A549 (cell line): ENCODE results near the gene ITGA11. TPM values are rescaled to one million over a fixed set of nuclear protein-coding genes. Genes with fewer than 3 reads are reported as not detected.

Source experiments
- BHLHE40 ChIP-seq: IDR thresholded peaks from 2 replicates; pipeline ENCODE4 v1.6.1; 2012; ENCODE audit warnings: low read depth, low read length, inconsistent platforms
- CBX2 ChIP-seq: fragments of 200-600 bp; sonication (generic); IDR thresholded peaks from 2 replicates; pipeline ENCODE4 v1.6.1; 2016; ENCODE audit warnings: low read depth, mild to moderate bottlenecking, borderline replicate concordance
- CHD2 ChIP-seq: fragments of 150-350 bp; IDR thresholded peaks from 2 replicates; pipeline ENCODE4 v1.6.1; 2014; ENCODE audit warnings: low read length; ENCODE audit not compliant: partially characterized antibody
- HEYL ChIP-seq: fragments of 250-450 bp; sonication (Bioruptor Pico); IDR thresholded peaks from 2 replicates; pipeline ENCODE4 v1.8.0; 2021; ENCODE audit warnings: mild to moderate bottlenecking, moderate library complexity
- HOXA7 ChIP-seq: fragments of 250-450 bp; sonication (Bioruptor Pico); IDR thresholded peaks from 2 replicates; pipeline ENCODE4 v1.5.0; 2020; ENCODE audit warnings: mild to moderate bottlenecking, moderate library complexity
- JUN ChIP-seq, 2 experiments: fragments of >200 bp; sonication (Bioruptor Twin); formaldehyde crosslinking; IDR thresholded peaks; 2 replicates in 1 of 2; 3 replicates in 1 of 2; pipeline ENCODE4 v1.6.1; 2016 to 2017
- MAFK ChIP-seq: fragments of 450-650 bp; IDR thresholded peaks from 2 replicates; pipeline ENCODE4 v1.6.1; 2014; ENCODE audit not compliant: partially characterized antibody
- MAZ ChIP-seq: fragments of 150-350 bp; IDR thresholded peaks from 2 replicates; pipeline ENCODE4 v1.6.1; 2014; ENCODE audit warnings: antibody characterized with exemption, low read depth, low read length, borderline replicate concordance
- NFE2L2 ChIP-seq: fragments of 150-350 bp; conservative IDR thresholded peaks from 2 replicates; pipeline ENCODE4 v1.6.1; 2014; ENCODE audit warnings: low read length
- NPAS2 ChIP-seq: fragments of 250-450 bp; sonication (Bioruptor Pico); IDR thresholded peaks from 2 replicates; pipeline ENCODE4 v1.8.0; 2022; ENCODE audit warnings: mild to moderate bottlenecking, moderate library complexity, borderline replicate concordance
- NR3C1 ChIP-seq: fragments of >200 bp; sonication (Bioruptor Twin); formaldehyde crosslinking; IDR thresholded peaks from 3 replicates; pipeline ENCODE4 v1.6.1; 2017
- PHF8 ChIP-seq: fragments of 200-600 bp; sonication (generic); IDR thresholded peaks from 2 replicates; pipeline ENCODE4 v1.6.1; 2016; ENCODE audit warnings: low read depth, mild to moderate bottlenecking, antibody characterized with exemption, moderate library complexity, borderline replicate concordance
- POLR2A ChIP-seq: IDR thresholded peaks from 2 replicates; pipeline ENCODE4 v1.6.1; 2012; ENCODE audit warnings: mild to moderate bottlenecking, low read length
- RAD21 ChIP-seq, 2 experiments: fragments of >200 bp in 1 of 2; sonication (Bioruptor Twin) in 1 of 2; formaldehyde crosslinking in 1 of 2; IDR thresholded peaks in 1 of 2; conservative IDR thresholded peaks in 1 of 2; 2 replicates in 1 of 2; 3 replicates in 1 of 2; pipeline ENCODE4 v1.6.1; 2012 to 2018; ENCODE audit warnings: inconsistent platforms in 1 of 2
- RFX5 ChIP-seq: fragments of 450-650 bp; IDR thresholded peaks from 2 replicates; pipeline ENCODE4 v1.7.1; 2014; ENCODE audit warnings: antibody characterized with exemption, mild to moderate bottlenecking, moderate library complexity
- SREBF2 ChIP-seq: fragments of 450-650 bp; IDR thresholded peaks from 2 replicates; pipeline ENCODE4 v1.6.1; 2014; ENCODE audit warnings: mild to moderate bottlenecking, moderate library complexity
- TP53 ChIP-seq: fragments of 250-450 bp; sonication (Bioruptor Pico); IDR thresholded peaks from 2 replicates; pipeline ENCODE4 v1.5.0; 2021; ENCODE audit warnings: mild to moderate bottlenecking, moderate library complexity
- ZC3H11A ChIP-seq: fragments of 450-650 bp; IDR thresholded peaks from 2 replicates; pipeline ENCODE4 v1.6.1; 2014; ENCODE audit warnings: antibody characterized with exemption, mild to moderate bottlenecking
- ZNF302 ChIP-seq: fragments of 250-450 bp; sonication (Bioruptor Pico); IDR thresholded peaks from 2 replicates; pipeline ENCODE4 v1.9.0; 2021; ENCODE audit warnings: inconsistent platforms, mild to moderate bottlenecking, moderate library complexity
- ZSCAN20 ChIP-seq: fragments of 250-450 bp; sonication (Bioruptor Pico); IDR thresholded peaks from 2 replicates; pipeline ENCODE4 v1.8.0; 2022; ENCODE audit warnings: mild to moderate bottlenecking, moderate library complexity
- polyA plus RNA-seq, 4 experiments: library from polyadenylated mRNA; depleted of rRNA in 3 of 4; stranded (reverse); fragments of >200 nt; fragmentation: RNase III in 1 of 4; extraction: RNeasy Plus Mini Kit Qiagen cat#74134 plus additional on column Dnase treatment in 1 of 4; gene quantifications; 2 replicates in 3 of 4; 3 replicates in 1 of 4; pipeline ENCODE4 v1.2.3, GENCODE V29; 2011 to 2017
- TF ChIP-seq, protein P1 (sequence below): fragments of 250-450 bp; sonication (Bioruptor Pico); IDR thresholded peaks from 2 replicates; pipeline ENCODE4 v1.5.0; 2021; ENCODE audit warnings: mild to moderate bottlenecking, moderate library complexity, borderline replicate concordance
- TF ChIP-seq, protein P2 (sequence below): IDR thresholded peaks from 2 replicates; pipeline ENCODE4 v1.6.1; 2012; ENCODE audit warnings: low read depth, borderline replicate concordance
- TF ChIP-seq, protein P3 (sequence below): fragments of 150-350 bp; IDR thresholded peaks from 2 replicates; pipeline ENCODE4 v1.6.1; 2014; ENCODE audit warnings: low read depth, mild to moderate bottlenecking, low read length
- TF ChIP-seq, protein P4 (sequence below): fragments of >200 bp; sonication (Bioruptor Twin); formaldehyde crosslinking; IDR thresholded peaks from 2 replicates; pipeline ENCODE4 v1.6.1; 2016
- TF ChIP-seq, protein P5 (sequence below): fragments of 450-650 bp; IDR thresholded peaks from 2 replicates; pipeline ENCODE4 v1.6.1; 2014; ENCODE audit warnings: antibody characterized with exemption

ITGA11 gene
- polyA plus RNA-seq, 2 of the 4 experiments (the other 2 are of a cell fraction): 8.3 to 17.2 TPM

DNA sequence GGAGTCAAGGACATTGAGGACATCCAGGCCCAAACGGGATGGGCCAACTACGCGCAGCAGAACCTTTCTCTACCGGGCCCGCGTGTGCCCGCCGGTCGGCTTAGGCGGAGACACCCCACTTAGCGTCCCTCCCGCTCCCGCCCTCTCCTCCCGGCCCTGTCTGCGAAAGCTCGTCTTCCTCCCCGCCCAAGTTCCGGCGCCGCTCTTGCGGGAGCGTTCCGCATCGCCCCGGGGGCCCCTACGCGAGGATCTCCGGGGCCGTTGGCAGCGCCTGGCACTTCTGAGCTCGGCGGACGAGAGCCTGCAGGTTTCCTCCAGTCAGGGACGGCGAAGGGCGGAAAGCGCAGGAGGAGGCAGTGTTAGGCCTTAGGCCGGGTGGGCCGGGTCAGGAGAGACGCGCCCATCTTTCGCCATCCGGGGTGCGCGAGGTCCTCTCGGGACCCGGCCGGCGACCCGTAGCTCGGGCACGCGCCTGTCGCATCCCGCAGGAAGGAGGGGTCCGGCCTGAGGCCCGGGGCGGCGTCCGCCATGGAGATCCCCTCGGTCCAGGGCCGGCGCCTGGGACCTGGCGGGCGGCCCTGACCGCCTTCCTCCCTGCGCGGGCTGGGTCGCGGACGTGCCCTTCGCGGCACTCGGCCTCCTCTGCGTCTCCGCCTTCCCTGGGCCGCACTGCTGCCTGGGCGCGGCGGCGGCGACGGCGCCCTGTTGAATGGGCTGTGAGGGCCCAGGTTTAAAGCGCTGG lies 154.2 kb downstream of the ITGA11 start, which contains the start of gene FEM1B (continued):
- TF ChIP-seq HEYL (CRISPR knock-in tag) (no peak), ZSCAN20 (CRISPR knock-in tag) (no peak), PHF8 (peak; percentile 75), SREBF2 (no peak), MAFK (no peak), CBX2 (no peak), POLR2A (peak; percentile 67), NR3C1 (no peak), RFX5 (no peak), ZNF302 (no peak), NPAS2 (no peak), JUN (IDR thresholded peaks at IDR 0.05) (peak; percentile 95 to 98), RAD21 (conservative IDR thresholded peaks at IDR 0.05 in 1 of 2, IDR thresholded peaks at IDR 0.05 in 1 of 2) (no peak; a peak in 1 of 5 replicates), HOXA7 (no peak), ZC3H11A (peak; percentile 5; the same call in 1 of the 2 replicates), CHD2 (peak; percentile 4), MAZ (no peak; the same call in 1 of the 2 replicates), TP53 (CRISPR knock-in tag) (peak; percentile 18; the same call in 1 of the 2 replicates), NFE2L2 (no peak), BHLHE40 (no peak)
- TF ChIP-seq, protein P1, sequence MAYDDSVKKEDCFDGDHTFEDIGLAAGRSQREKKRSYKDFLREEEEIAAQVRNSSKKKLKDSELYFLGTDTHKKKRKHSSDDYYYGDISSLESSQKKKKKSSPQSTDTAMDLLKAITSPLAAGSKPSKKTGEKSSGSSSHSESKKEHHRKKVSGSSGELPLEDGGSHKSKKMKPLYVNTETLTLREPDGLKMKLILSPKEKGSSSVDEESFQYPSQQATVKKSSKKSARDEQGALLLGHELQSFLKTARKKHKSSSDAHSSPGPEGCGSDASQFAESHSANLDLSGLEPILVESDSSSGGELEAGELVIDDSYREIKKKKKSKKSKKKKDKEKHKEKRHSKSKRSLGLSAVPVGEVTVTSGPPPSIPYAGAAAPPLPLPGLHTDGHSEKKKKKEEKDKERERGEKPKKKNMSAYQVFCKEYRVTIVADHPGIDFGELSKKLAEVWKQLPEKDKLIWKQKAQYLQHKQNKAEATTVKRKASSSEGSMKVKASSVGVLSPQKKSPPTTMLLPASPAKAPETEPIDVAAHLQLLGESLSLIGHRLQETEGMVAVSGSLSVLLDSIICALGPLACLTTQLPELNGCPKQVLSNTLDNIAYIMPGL (CRISPR knock-in tag): peak; percentile 56; the same call in 1 of the 2 replicates
- TF ChIP-seq, protein P2, sequence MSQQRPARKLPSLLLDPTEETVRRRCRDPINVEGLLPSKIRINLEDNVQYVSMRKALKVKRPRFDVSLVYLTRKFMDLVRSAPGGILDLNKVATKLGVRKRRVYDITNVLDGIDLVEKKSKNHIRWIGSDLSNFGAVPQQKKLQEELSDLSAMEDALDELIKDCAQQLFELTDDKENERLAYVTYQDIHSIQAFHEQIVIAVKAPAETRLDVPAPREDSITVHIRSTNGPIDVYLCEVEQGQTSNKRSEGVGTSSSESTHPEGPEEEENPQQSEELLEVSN: peak; percentile 45
- TF ChIP-seq, protein P3, sequence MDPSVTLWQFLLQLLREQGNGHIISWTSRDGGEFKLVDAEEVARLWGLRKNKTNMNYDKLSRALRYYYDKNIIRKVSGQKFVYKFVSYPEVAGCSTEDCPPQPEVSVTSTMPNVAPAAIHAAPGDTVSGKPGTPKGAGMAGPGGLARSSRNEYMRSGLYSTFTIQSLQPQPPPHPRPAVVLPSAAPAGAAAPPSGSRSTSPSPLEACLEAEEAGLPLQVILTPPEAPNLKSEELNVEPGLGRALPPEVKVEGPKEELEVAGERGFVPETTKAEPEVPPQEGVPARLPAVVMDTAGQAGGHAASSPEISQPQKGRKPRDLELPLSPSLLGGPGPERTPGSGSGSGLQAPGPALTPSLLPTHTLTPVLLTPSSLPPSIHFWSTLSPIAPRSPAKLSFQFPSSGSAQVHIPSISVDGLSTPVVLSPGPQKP: no peak
- TF ChIP-seq, protein P4, sequence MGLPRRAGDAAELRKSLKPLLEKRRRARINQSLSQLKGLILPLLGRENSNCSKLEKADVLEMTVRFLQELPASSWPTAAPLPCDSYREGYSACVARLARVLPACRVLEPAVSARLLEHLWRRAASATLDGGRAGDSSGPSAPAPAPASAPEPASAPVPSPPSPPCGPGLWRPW: no peak
- TF ChIP-seq, protein P5, sequence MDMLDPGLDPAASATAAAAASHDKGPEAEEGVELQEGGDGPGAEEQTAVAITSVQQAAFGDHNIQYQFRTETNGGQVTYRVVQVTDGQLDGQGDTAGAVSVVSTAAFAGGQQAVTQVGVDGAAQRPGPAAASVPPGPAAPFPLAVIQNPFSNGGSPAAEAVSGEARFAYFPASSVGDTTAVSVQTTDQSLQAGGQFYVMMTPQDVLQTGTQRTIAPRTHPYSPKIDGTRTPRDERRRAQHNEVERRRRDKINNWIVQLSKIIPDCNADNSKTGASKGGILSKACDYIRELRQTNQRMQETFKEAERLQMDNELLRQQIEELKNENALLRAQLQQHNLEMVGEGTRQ: no peak
